Measurements from ENCODE around the gene PRMT1. TPM values are rescaled to one million over a fixed set of nuclear protein-coding genes. Genes with fewer than 3 reads are reported as not detected.
"Not testable (repeated sequence)": the region's sequence is repeated elsewhere in the genome, so short reads cannot be mapped to it uniquely, and the experiment has no call there.

Gene PRMT1
- total RNA-seq, 1 donor from 2014 or later, result 248 TPM

- no peak for FAIRE-seq
- DNase-seq (ENCODE audit: low spot score in 2 of 2), result no peak
Observed at GRCh38 chr19:49713236-49713845, 36.3 kb downstream of the PRMT1 start.

GRCh38 chr19:49716154-49716553 lies 39.1 kb downstream of the PRMT1 start:
- DNase-seq (ENCODE audit: low spot score in 2 of 2) (no peak), FAIRE-seq (no peak)

- DNase-seq (ENCODE audit: low spot score in 2 of 2) (no peak), FAIRE-seq (no peak)
Observed at GRCh38 chr19:49718511-49718910, 41.4 kb downstream of the PRMT1 start.

- FAIRE-seq, result no peak
Observed at GRCh38 chr19:49718991-49719390, 41.9 kb downstream of the PRMT1 start.

GRCh38 chr19:49719420-49719819 lies 42.3 kb downstream of the PRMT1 start:
- not testable (repeated sequence) for FAIRE-seq

More at GRCh38 chr19:49718991-49719390, 41.9 kb downstream of the PRMT1 start:
- no peak for DNase-seq (ENCODE audit: low spot score in 2 of 2)

GRCh38 chr19:49727217-49728030 lies 50.4 kb downstream of the PRMT1 start:
- DNase-seq (ENCODE audit: low spot score in 2 of 2), result no peak
- no peak for FAIRE-seq

More at GRCh38 chr19:49719420-49719819, 42.3 kb downstream of the PRMT1 start:
- not testable (repeated sequence) for DNase-seq (ENCODE audit: low spot score in 2 of 2)

- FAIRE-seq (no peak), DNase-seq (ENCODE audit: low spot score in 2 of 2) (no peak)
Observed at GRCh38 chr19:49730166-49730565, 53.1 kb downstream of the PRMT1 start.

Small RNA genes lying within 50 kb of the gene (small RNA-seq; reads per million reads assigned to genes)
- not detected for gene MIR5088

Other genes starting within 250 kb of the PRMT1 start
- gene SLC17A7, start 235.7 kb upstream of the PRMT1 start, total RNA-seq, result 13.9 TPM
- 60.7 TPM for gene PIH1D1, start 225.5 kb upstream of the PRMT1 start, total RNA-seq
- 11.8 TPM for gene ALDH16A1, start 224.0 kb upstream of the PRMT1 start, total RNA-seq
- 0.41 TPM for gene FLT3LG, start 203.1 kb upstream of the PRMT1 start, total RNA-seq
- gene RPL13A, start 189.7 kb upstream of the PRMT1 start, total RNA-seq, result 2,981 TPM
- 4,137 TPM for gene RPS11, start 180.8 kb upstream of the PRMT1 start, total RNA-seq
- 13.0 TPM for gene FCGRT, start 164.6 kb upstream of the PRMT1 start, total RNA-seq
- gene RCN3, start 149.3 kb upstream of the PRMT1 start, total RNA-seq, result 2.4 TPM
- gene NOSIP, start 96.7 kb upstream of the PRMT1 start, total RNA-seq, result 33.4 TPM
- gene PRRG2, start 96.0 kb upstream of the PRMT1 start, total RNA-seq, result 0.41 TPM
- 5.7 TPM for gene PRR12, start 86.1 kb upstream of the PRMT1 start, total RNA-seq
- gene RRAS, start 37.1 kb upstream of the PRMT1 start, total RNA-seq, result 0.82 TPM
- 9.4 TPM for gene SCAF1, start 35.1 kb upstream of the PRMT1 start, total RNA-seq
- 10.2 TPM for gene IRF3, start 11.4 kb upstream of the PRMT1 start, total RNA-seq
- gene BCL2L12, start 11.3 kb upstream of the PRMT1 start, total RNA-seq, result 1.2 TPM
- 0.82 TPM for gene ADM5, start 12.3 kb downstream of the PRMT1 start, total RNA-seq
- 39.9 TPM for gene CPT1C, start 13.8 kb downstream of the PRMT1 start, total RNA-seq
- not detected for gene TSKS, start 86.0 kb downstream of the PRMT1 start, total RNA-seq
- 50.5 TPM for gene AP2A1, start 89.7 kb downstream of the PRMT1 start, total RNA-seq
- gene FUZ, start 136.0 kb downstream of the PRMT1 start, total RNA-seq, result 17.5 TPM
- 14.3 TPM for gene MED25, start 141.0 kb downstream of the PRMT1 start, total RNA-seq
- gene PTOV1, start 173.9 kb downstream of the PRMT1 start, total RNA-seq, result 109 TPM
- gene PNKP, start 190.3 kb downstream of the PRMT1 start, total RNA-seq, result 23.2 TPM
- 4.1 TPM for gene AKT1S1, start 200.1 kb downstream of the PRMT1 start, total RNA-seq
- 5.7 TPM for gene TBC1D17, start 200.4 kb downstream of the PRMT1 start, total RNA-seq
- gene IL4I1, start 219.6 kb downstream of the PRMT1 start, total RNA-seq, result 0.41 TPM

Data from frontal cortex (tissue), 4 donors.